Hepatocyte (in vitro differentiated cells): ENCODE results near the gene MRPS22.

ENCODE experiments used
- EZH2 ChIP-seq: fragments of 200-600 bp; sonication (generic); IDR thresholded peaks from 2 replicates; pipeline ENCODE4 v1.6.1; 2016; ENCODE audit warnings: antibody characterized with exemption, mild to moderate bottlenecking, borderline replicate concordance
- EZH2phosphoT487 ChIP-seq: fragments of 200-600 bp; sonication (generic); IDR thresholded peaks from one replicate; pipeline ENCODE4 v1.6.1; 2018; ENCODE audit warnings: antibody characterized with exemption, mild to moderate bottlenecking, low read depth, moderate library complexity; ENCODE audit not compliant: unreplicated experiment, severe bottlenecking
- TF ChIP-seq, protein P1 (sequence below): fragments of 200-600 bp; sonication (generic); IDR thresholded peaks from 2 replicates; pipeline ENCODE4 v1.5.1; 2016; ENCODE audit warnings: antibody characterized with exemption, mild to moderate bottlenecking; ENCODE audit not compliant: poor library complexity

DNA sequence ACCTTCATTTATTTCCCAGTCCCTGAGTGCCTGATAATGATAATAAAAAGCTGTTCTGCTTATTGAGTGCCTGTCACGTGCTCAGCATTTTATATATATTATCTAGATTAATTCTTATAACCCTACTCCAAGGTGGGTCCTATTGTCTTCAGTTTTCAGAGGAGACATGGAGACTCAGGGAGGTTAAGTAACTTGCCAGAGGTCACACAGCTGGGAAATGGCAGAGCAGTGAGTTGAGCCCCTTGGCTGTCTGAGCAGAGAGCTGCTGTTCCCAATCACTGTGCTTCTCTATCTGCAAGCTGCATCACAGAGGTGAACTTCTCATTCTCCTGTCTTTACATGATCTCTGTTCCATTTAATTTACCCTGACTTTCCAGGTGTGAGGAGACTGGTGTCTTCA lies 32.3 kb upstream of the MRPS22 start:
- TF ChIP-seq, protein P1, sequence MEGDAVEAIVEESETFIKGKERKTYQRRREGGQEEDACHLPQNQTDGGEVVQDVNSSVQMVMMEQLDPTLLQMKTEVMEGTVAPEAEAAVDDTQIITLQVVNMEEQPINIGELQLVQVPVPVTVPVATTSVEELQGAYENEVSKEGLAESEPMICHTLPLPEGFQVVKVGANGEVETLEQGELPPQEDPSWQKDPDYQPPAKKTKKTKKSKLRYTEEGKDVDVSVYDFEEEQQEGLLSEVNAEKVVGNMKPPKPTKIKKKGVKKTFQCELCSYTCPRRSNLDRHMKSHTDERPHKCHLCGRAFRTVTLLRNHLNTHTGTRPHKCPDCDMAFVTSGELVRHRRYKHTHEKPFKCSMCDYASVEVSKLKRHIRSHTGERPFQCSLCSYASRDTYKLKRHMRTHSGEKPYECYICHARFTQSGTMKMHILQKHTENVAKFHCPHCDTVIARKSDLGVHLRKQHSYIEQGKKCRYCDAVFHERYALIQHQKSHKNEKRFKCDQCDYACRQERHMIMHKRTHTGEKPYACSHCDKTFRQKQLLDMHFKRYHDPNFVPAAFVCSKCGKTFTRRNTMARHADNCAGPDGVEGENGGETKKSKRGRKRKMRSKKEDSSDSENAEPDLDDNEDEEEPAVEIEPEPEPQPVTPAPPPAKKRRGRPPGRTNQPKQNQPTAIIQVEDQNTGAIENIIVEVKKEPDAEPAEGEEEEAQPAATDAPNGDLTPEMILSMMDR: no peak
- no peak for TF ChIP-seq EZH2phosphoT487
- TF ChIP-seq EZH2: no peak
